ENCODE measurements around the gene OR2V2.

DNA sequence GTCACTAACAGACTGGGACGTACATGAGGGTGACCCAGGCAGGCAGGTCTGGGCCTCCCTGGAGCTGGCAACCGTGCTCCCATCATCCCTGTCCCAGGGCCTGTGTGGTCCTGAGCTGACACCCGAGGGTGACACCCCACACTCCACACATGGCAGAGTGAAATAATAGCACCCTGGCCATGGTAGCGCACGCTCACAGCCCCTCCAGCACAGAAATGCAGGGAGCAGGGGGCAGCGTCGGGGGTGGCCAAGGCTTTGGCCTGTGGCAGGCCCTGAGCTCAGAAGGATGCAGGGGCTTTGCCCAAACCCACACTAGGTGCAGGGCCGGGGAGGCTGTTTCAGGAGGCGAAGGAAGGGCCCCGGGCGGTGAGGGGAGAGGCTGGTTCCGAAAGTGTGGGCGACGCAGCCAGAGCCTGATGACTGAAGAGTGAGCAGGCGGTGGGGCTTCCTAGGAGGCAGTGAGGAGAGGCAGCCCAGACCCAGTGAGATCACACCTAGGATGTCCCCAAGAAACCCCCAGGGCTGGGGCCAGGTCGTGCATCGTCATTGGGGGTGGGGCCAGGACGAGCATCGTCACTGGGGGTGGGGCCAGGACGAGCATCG lies 12.9 kb downstream of the OR2V2 start:
- no peak for TF ChIP-seq CTCF (IDR thresholded peaks at IDR 0.05)
- no peak for TF ChIP-seq POLR2A (IDR thresholded peaks at IDR 0.05)

All from breast epithelium (tissue), 3 donors.